PC-3 (cell line): Measurements from ENCODE around the gene C9orf72. TPM values are rescaled to one million over a fixed set of nuclear protein-coding genes. Genes with fewer than 3 reads are reported as not detected.

Source experiments
- ATAC-seq: fragments of 200-7000 bp; cut with Tn5 transposase; 2 replicates; pipeline ENCODE4 v1.9.1; 2020; ENCODE audit warnings: mild to moderate bottlenecking, moderate library complexity
- BruUV-seq: library from RNA; stranded (reverse); fragments of 400-500 nt; replicated peaks from 2 replicates; lab custom pipeline; 2021; lab: Mats Ljungman, UMichigan
- CTCF ChIA-PET: fragments of 300-600 bp; sonication (Branson Sonifier 250); formaldehyde crosslinking; loops from one replicate; lab custom pipeline; 2022; ENCODE audit warnings: antibody characterized with exemption; lab: Charles Lee
- POLR2A ChIA-PET: fragments of 300-600 bp; sonication (Branson Sonifier 250); formaldehyde crosslinking; loops from one replicate; lab custom pipeline; 2022; ENCODE audit warnings: antibody characterized with exemption; ENCODE audit not compliant: unreplicated experiment; lab: Charles Lee
- DNase-seq: peaks from one replicate; pipeline ENCODE4 v3.0.0-alpha.2; 2015
- H2AFZ ChIP-seq: fragments of 300-600 bp; sonication (generic); 2 replicates; pipeline ENCODE4 v1.6.0; 2016; ENCODE audit warnings: antibody characterized with exemption, low read length
- H3F3A ChIP-seq: fragments of 300-600 bp; sonication (generic); one replicate; pipeline ENCODE4 v1.6.0; 2017; ENCODE audit warnings: antibody characterized with exemption, low read length, control low read depth, mild to moderate bottlenecking; ENCODE audit not compliant: unreplicated experiment
- H3K27ac ChIP-seq: fragments of 300-600 bp; sonication (generic); 2 replicates; pipeline ENCODE4 v1.5.1; 2016; ENCODE audit warnings: mild to moderate bottlenecking, low read length
- H3K27me3 ChIP-seq: fragments of 300-600 bp; sonication (generic); 2 replicates; pipeline ENCODE4 v1.6.1; 2016; ENCODE audit warnings: low read length, mixed read lengths
- H3K36me3 ChIP-seq: fragments of 300-600 bp; sonication (generic); 2 replicates; pipeline ENCODE4 v1.6.1; 2016; ENCODE audit warnings: low read depth, mixed run types, low read length, mixed read lengths
- H3K4me1 ChIP-seq: fragments of 300-600 bp; sonication (generic); 2 replicates; pipeline ENCODE4 v1.5.1; 2016; ENCODE audit warnings: low read length; ENCODE audit not compliant: insufficient read depth
- H3K4me2 ChIP-seq: fragments of 300-600 bp; sonication (generic); 2 replicates; pipeline ENCODE4 v1.6.0; 2016; ENCODE audit warnings: low read length
- H3K4me3 ChIP-seq: fragments of 300-600 bp; sonication (generic); 2 replicates; pipeline ENCODE4 v1.5.1; 2016; ENCODE audit warnings: mild to moderate bottlenecking, low read length, mixed read lengths
- H3K79me2 ChIP-seq: fragments of 300-600 bp; sonication (generic); 2 replicates; pipeline ENCODE4 v1.6.1; 2017; ENCODE audit warnings: low read length, mixed read lengths
- H3K9ac ChIP-seq: fragments of 300-600 bp; sonication (generic); 2 replicates; pipeline ENCODE4 v1.6.0; 2016; ENCODE audit warnings: mild to moderate bottlenecking, low read length
- H3K9me2 ChIP-seq: fragments of 300-600 bp; sonication (generic); replicated peaks from 2 replicates; pipeline ENCODE4 v1.6.1; 2016; ENCODE audit warnings: mixed run types, low read length, mixed read lengths
- H3K9me3 ChIP-seq: fragments of 300-600 bp; sonication (generic); 2 replicates; pipeline ENCODE4 v1.6.1; 2016; ENCODE audit warnings: low read length, mixed read lengths
- H4K20me1 ChIP-seq: fragments of 300-600 bp; sonication (generic); 2 replicates; pipeline ENCODE4 v1.6.1; 2016; ENCODE audit warnings: low read length, mixed read lengths
- CTCF ChIP-seq: fragments of 300-600 bp; sonication (generic); conservative IDR thresholded peaks from 2 replicates; pipeline ENCODE4 v1.5.1; 2017; ENCODE audit warnings: antibody characterized with exemption, low read depth, mild to moderate bottlenecking, low read length
- EZH2 ChIP-seq: fragments of 300-600 bp; sonication (generic); IDR thresholded peaks from one replicate; pipeline ENCODE4 v1.6.1; 2017; ENCODE audit warnings: antibody characterized with exemption, mild to moderate bottlenecking, low read length; ENCODE audit not compliant: unreplicated experiment
- EZH2phosphoT487 ChIP-seq: fragments of 300-600 bp; sonication (generic); IDR thresholded peaks from 2 replicates; pipeline ENCODE4 v1.6.1; 2018; ENCODE audit warnings: mild to moderate bottlenecking, antibody characterized with exemption, low read length, borderline replicate concordance
- intact Hi-C: fragments of 100-400 bp; cut with micrococcal nuclease; formaldehyde crosslinking; loops from 2 replicates; pipeline ENCODE4 v1.9.0; 2023
- total RNA-seq: library from RNA; depleted of rRNA; stranded (reverse); fragments of >200 nt; gene quantifications from 2 replicates; pipeline ENCODE4 v1.2.3, GENCODE V29; 2014

C9orf72 gene
- total RNA-seq, 1 experiment from 2014 or later, result 10.4 TPM

DNA sequence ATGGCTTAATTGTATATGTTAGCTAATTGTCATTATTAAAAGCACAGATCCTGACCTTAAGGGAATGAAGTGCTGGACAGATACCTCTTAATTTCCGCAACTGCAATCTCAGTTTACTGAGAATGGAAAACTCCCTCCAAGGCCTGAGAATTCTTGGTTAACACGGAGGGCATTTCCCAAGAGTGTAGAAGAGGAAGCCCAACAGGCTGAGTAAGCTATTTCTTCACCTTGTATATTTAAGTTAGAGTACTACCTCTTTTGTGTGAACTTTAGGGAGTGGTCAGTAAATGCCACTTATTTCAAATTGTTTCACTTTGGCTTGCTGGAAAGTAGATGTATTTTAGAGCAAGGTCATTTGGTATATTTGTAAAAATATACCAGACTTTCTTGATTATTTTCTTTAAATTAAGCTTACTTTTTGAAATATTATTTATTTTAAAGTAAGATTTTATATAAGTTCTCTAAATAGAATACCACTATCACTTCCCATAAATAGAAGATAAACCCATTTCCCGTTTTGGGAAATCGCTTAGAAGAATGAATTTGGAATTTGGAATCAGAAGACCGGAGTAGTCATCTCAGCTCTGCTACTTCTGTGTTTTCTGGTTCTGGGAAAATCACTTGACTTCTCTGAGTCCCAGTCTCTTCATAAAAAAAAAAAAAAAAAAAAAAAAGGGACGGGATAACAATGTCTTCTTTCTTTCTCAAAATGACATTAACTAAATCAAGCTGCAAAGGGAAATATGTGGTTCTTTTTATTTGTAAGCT lies 26.0 kb upstream of the C9orf72 start:
- H3K79me2 ChIP-seq, result no peaks in the 10 kb centered on the region
- H3K9me2 ChIP-seq, result no peaks in the 10 kb centered on the region
- ChIA-PET POLR2A (no interaction called here), CTCF (no interaction called here)
- H3K9ac ChIP-seq, result no peak overlapping the region
- TF ChIP-seq CTCF (no peak), EZH2phosphoT487 (no peak), EZH2 (no peak)
- intact Hi-C loops, result no loop called here
- no peaks in the 10 kb centered on the region for H4K20me1 ChIP-seq
- H3K4me1 ChIP-seq, result no peaks in the 10 kb centered on the region
- H3K27ac ChIP-seq, result no peak overlapping the region
- no peaks in the 10 kb centered on the region for H3K9me3 ChIP-seq
- DNase-seq, result no peak
- H3K27me3 ChIP-seq, result no peaks in the 10 kb centered on the region
- BruUV-seq, result no TSS peak
- no peak overlapping the region for H3K4me2 ChIP-seq
- H2AFZ ChIP-seq, result no peak overlapping the region
- ATAC-seq, result no peak
- no peaks in the 10 kb centered on the region for H3F3A ChIP-seq
- no peaks in the 10 kb centered on the region for H3K36me3 ChIP-seq
- no peak overlapping the region for H3K4me3 ChIP-seq

GRCh38 chr9:27595733-27596132 lies 22.5 kb upstream of the C9orf72 start:
- Histone ChIP-seq H3K4me3 (no peak overlapping the region), H3K27me3 (no peaks in the 10 kb centered on the region), H3F3A (no peaks in the 10 kb centered on the region), H3K4me2 (no peak overlapping the region), H3K9me2 (no peaks in the 10 kb centered on the region), H3K4me1 (peaks cover 4% of the 10 kb centered on the region; the same call in 1 of the 2 replicates), H3K9me3 (no peaks in the 10 kb centered on the region), H3K9ac (no peak overlapping the region), H3K79me2 (no peaks in the 10 kb centered on the region), H4K20me1 (no peaks in the 10 kb centered on the region), H3K36me3 (no peaks in the 10 kb centered on the region), H3K27ac (no peak overlapping the region), H2AFZ (no peak overlapping the region)
- no peak for TF ChIP-seq EZH2phosphoT487
- no TSS peak for BruUV-seq
- intact Hi-C loops, result no loop called here
- ChIA-PET CTCF (no interaction called here), POLR2A (no interaction called here)
- DNase-seq (no peak), ATAC-seq (no peak)

DNA sequence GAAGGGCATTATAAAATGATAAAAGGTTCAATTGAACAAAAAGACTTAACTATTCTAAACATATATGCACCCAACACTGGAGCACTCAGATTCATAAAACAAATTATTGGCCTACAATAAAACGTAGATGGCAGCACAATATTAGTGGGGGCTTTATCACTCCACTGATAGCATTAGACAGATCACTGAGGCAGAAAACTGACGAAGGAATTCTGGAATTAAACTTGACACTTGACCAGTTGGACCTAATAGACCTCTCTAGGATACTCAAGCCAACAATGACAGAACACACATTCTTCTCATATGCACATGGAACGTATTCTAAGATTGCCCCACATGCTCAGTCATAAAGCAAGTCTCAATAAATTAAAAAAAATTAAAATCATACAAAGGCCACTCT lies 18.4 kb upstream of the C9orf72 start:
- ChIA-PET CTCF (no interaction called here), POLR2A (no interaction called here)
- H3K27ac ChIP-seq, result no peak overlapping the region
- H3K27me3 ChIP-seq, result no peaks in the 10 kb centered on the region
- no peak overlapping the region for H3K9ac ChIP-seq
- H4K20me1 ChIP-seq, result no peaks in the 10 kb centered on the region
- ATAC-seq, result no peak
- H3K4me1 ChIP-seq, result peaks cover 13% of the 10 kb centered on the region; the same call in 1 of the 2 replicates
- H2AFZ ChIP-seq, result no peak overlapping the region
- BruUV-seq, result no TSS peak
- H3K79me2 ChIP-seq, result no peaks in the 10 kb centered on the region
- no peaks in the 10 kb centered on the region for H3K9me3 ChIP-seq
- TF ChIP-seq EZH2phosphoT487, result no peak
- no peak for TF ChIP-seq EZH2
- no peak for TF ChIP-seq CTCF
- no peaks in the 10 kb centered on the region for H3K36me3 ChIP-seq
- H3F3A ChIP-seq, result no peaks in the 10 kb centered on the region
- H3K9me2 ChIP-seq, result no peaks in the 10 kb centered on the region
- no peak overlapping the region for H3K4me2 ChIP-seq
- no peak for DNase-seq
- intact Hi-C loops, result no loop called here
- no peak overlapping the region for H3K4me3 ChIP-seq
